AG10803 (cell line): ENCODE measurements around the gene LAMC1.

ENCODE experiments used
- DNase-seq: peaks from one replicate; pipeline ENCODE4 v3.0.0; 2010; ENCODE audit warnings: low read depth
- H3K4me3 ChIP-seq: 2 replicates; pipeline ENCODE4 v1.5.1; 2011; ENCODE audit warnings: mild to moderate bottlenecking, low read length, control low read depth
- TF ChIP-seq, protein P1 (sequence below): conservative IDR thresholded peaks from 2 replicates; pipeline ENCODE4 v1.5.1; 2011; ENCODE audit warnings: mild to moderate bottlenecking, low read length, control low read depth, inconsistent platforms

LAMC1 gene

DNA sequence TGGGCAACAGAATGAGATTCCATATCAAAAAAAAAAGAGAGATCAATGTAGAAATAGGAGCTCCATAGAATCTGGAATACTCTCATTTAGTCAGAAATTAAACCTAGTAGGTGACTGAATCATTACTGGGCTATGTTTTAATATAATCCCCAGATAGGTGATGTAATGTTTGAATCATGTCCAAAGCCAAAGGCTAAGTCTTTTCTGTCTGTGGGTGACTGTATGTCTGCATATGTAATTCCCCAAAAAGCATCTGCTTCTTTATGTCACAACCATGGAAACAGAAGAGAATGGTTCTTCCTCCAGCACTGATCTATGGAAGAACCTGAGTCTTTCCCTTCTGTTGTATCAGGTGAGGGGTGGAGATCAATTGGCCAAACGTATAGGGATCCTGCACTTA lies 168.6 kb downstream of the LAMC1 start:
- TF ChIP-seq, protein P1, sequence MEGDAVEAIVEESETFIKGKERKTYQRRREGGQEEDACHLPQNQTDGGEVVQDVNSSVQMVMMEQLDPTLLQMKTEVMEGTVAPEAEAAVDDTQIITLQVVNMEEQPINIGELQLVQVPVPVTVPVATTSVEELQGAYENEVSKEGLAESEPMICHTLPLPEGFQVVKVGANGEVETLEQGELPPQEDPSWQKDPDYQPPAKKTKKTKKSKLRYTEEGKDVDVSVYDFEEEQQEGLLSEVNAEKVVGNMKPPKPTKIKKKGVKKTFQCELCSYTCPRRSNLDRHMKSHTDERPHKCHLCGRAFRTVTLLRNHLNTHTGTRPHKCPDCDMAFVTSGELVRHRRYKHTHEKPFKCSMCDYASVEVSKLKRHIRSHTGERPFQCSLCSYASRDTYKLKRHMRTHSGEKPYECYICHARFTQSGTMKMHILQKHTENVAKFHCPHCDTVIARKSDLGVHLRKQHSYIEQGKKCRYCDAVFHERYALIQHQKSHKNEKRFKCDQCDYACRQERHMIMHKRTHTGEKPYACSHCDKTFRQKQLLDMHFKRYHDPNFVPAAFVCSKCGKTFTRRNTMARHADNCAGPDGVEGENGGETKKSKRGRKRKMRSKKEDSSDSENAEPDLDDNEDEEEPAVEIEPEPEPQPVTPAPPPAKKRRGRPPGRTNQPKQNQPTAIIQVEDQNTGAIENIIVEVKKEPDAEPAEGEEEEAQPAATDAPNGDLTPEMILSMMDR: no peak
- no peak overlapping the region for H3K4me3 ChIP-seq
- peak; percentile 79 for DNase-seq

DNA sequence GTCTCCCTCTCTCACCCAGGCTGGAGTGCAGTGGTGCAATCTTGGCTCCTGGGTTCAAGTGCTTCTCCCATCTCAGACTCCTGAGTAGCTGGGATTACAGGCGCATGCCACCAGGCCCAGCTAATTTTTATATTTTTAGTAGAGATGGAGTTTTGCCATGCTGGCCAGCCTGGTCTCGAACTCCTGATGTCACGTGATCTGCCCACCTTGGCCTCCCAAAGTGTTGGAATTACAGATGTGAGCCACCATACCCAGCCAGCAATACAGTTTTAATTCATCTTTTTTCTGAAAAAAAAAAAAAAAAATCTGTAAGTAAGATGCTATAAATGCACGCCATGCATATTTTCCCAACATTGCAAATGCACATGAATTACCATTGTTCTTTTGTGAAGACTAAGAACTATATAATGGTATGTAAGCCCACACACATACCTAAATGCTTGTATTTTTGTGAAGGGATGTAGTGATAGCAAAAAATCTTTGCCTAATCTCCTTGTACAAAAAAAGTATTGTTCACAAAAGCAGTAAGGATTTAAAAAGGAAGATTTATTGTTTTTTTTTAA lies 170.8 kb downstream of the LAMC1 start:
- DNase-seq: no peak
- H3K4me3 ChIP-seq: no peak overlapping the region
- TF ChIP-seq, protein P1: no peak

DNA sequence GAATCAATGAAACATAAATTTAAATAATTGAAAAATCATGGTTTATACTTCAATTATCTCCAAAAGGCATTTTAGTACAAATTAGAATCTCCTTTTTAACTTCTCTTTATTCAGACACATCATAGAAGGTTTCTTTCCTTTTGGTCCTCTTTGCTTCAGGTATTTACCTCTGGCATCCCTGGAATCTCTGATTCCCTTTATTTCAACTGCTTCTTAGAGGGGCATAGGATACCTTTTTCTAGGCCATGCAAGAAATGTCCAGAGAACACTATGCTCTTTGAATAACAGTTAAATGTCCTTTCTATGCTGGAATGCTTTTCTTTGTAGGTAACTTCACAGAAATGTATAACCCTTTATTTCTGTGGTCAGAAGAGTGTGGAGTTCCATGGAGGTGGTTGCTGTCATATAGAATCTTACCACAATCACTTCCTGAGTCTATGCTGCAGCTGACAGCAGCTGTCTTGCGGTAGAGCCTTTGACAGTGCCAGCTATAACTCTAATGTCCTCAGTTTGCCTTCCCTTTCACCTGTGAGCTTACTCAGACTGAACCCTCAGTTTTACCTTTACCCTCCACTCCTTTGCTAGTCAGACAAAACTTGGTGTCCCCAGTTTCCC lies 171.4 kb downstream of the LAMC1 start:
- no peak for DNase-seq
- H3K4me3 ChIP-seq: no peak overlapping the region
- TF ChIP-seq, protein P1: no peak

DNA sequence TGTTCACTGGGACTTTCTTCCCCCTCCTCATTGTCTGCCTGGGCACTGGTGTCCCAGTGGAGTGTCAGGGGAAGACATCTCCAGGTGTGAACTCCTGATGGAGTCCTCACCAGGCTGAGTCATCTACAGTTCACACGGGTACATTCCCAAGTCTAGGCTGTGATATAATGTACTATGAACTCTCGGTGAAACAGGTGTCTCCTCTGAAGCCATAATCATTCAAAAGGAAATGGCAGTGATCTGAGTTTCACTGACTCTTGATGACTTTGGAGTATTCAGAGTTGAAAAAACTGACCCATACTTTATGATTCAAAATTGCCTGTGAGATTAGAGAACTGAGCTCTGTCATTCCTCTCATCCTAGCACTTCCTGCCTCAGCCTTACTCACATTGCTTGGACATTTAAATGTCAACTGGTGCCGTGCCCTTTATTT lies 171.9 kb downstream of the LAMC1 start:
- TF ChIP-seq, protein P1: no peak
- DNase-seq: peak; percentile 15
- no peak overlapping the region for H3K4me3 ChIP-seq
